NCI-H748 treated with DMSO at 0.1 percent for 48 hours (cell line): Measurements from ENCODE around the gene EPB41L3.

Experiments
- DNase-seq: peaks from one replicate; lab custom pipeline; 2025; lab: John Stamatoyannopoulos, UW

Gene EPB41L3

GRCh38 chr18:5451871-5452270 is 91.9 kb downstream of the EPB41L3 start:
- DNase-seq = no peak

DNA sequence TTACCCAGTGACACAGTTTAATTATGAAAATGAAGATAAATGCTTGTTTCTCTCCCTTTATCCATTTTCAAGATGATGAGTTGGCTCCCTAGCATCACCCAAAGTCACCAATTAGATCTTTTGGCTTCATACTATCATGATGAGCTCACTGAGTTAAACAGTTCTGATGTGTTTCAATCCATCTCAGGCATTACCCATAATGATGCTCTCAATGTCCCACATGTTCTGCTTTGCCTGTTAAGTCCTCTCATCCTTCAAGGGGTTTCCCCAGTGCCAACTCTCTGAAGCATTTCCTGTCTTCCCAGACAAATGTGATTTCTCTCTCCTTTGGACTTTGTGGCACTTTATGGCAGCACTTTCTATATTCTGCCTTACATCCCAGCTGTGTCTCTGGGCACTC is 92.6 kb downstream of the EPB41L3 start:
- DNase-seq = no peak

DNA sequence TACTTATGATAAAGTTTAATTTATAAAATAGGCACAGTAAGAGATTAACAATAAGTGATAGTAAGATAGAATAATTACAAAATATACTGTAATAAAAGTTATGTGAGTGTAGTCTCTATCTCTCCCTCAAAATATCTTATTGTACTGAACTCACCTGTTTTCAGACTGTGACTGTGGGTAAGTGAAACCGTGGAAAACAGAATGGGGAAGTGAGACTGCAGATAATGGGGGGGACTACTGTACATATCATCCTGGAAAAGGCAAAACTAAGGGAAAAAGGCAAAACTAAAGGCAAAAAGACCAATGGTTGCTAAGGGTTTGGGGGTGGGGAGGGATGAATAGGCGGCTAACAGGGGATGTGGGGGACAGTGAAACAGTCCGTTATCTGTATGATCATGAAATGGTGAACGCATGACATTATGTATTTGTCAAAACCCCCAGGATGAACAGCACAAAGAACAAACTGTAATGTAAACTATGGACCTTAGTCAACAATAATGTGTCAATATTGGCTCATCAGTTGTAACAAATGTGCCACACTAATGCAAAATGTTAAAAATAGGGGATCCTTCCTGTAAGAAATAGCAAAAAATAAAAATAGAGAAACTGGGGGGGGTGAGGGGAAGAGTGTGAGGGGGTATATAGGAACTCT is 93.8 kb downstream of the EPB41L3 start:
- no peak for DNase-seq

- DNase-seq = no peak
Observed at GRCh38 chr18:5447442-5447841, 96.4 kb downstream of the EPB41L3 start.

DNA sequence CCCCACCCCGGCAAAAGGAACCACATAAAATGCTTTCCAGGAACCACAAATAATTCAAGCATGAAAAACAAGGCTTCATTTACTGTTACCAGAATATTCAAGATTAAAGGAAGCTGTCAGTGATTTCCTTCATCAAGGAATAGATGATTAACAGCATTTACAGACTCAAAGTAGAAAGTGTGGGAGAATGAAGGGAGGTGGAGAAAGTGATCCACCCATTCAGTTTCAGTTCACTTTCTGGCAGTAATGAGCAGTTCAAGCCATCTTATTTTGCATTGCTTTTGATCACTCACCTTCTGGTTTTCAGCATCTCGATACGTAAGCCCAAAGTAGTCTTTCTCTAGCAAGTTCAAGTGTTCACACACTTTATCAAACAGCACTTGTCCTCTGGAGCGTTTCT is 99.0 kb downstream of the EPB41L3 start:
- no peak for DNase-seq

- DNase-seq = no peak
Observed at GRCh38 chr18:5444269-5444668, 99.5 kb downstream of the EPB41L3 start.

GRCh38 chr18:5439986-5440696 is 103.7 kb downstream of the EPB41L3 start:
- DNase-seq = no peak

GRCh38 chr18:5434425-5434824 is 109.4 kb downstream of the EPB41L3 start:
- no peak for DNase-seq

GRCh38 chr18:5431836-5432575 is 111.8 kb downstream of the EPB41L3 start:
- DNase-seq = no peak

- no peak for DNase-seq
Observed at GRCh38 chr18:5430131-5430530, 113.7 kb downstream of the EPB41L3 start.

DNA sequence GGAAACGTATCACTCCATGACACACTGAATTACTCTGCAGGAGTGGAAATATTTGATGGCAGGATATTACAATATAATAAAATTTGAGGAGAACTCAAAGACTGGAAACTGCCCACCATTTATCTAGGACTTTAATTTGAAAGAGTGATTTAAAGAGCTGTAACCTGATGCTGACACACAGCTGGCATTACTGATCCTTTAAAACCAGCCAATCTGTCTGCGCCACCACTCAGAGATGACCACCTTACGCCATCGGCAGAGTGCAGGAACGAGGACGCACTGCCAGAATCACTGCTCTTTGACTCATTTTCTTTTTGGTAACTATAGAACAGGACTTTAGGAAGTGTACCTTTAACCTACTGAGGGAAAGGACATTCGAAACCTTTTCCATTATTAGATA is 114.1 kb downstream of the EPB41L3 start:
- DNase-seq = no peak

DNA sequence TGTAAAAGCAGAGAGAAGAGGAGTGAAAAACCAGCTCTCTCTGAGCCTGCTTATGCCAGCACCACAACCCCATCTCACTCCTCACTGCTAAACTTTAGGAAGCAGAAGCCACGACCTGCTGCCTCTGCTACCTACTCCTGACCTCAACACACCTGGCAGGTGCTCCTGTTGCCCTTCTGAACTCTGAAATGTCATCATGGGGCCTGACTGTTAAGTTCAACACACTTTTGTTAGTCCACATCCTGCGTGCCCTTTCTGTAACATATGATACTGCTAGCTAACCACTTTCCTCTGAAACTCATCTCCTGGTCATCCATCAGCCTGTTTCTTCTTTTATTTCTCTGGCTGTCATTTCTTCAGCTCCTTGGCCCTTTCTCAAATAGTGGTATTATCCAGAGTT is 118.1 kb downstream of the EPB41L3 start:
- no peak for DNase-seq

DNA sequence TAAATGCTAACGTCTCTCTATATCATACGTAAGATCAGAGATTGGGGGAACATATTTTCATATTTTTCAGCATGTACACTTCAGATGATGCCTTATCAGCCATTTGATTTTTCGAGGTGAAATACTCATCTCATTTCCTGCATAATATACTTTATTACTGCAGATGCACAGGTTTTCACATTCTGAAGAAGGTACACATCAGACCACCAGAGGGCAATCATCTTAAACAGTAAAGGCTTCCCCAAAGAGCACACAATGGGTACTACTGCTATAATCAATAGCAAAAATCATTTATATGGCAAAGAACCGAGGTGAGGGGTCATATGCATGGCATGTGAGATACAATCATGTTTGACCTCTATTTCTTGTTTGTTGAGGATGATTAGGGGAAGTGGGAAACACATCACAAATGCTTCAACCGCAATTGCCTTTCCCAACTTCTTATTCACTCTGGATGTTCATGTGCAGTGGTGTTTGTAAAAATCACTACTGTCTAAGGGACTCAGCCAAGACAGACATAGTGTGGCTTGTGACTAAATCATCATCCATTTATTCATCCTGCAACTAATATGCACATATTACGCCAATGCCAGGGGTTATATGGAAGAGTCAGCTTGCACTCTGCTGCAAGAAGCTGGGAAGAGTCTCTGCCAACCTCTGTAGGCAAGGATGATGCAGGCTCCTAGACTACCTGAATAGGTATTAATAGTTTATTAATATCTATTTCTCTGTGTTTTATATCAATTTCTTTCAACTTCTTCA is 118.7 kb downstream of the EPB41L3 start:
- peak; percentile 27 for DNase-seq

GRCh38 chr18:5422626-5423025 is 121.2 kb downstream of the EPB41L3 start:
- DNase-seq = no peak

- no peak for DNase-seq
Observed at GRCh38 chr18:5421981-5422380, 121.8 kb downstream of the EPB41L3 start.

DNA sequence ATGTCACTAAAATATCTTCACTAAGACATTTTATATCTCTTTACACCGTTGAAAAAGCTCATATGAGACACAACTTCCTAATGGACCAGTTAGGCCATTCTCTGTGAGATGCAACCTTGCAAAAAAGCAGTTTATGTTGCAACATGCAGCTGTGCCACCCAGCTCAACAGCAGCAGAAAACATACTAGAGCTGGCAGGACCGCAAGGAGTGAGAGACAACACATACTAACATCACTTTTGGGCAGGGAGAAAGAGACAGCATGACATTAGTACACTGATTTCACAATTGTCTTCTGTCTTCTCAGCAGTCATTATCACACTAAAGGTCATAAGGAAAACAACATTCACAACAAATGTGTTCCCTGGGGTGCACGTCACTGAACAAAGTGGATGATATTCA is 122.9 kb downstream of the EPB41L3 start:
- DNase-seq = no peak

GRCh38 chr18:5419601-5420000 is 124.2 kb downstream of the EPB41L3 start:
- DNase-seq = no peak

- DNase-seq = no peak
Observed at GRCh38 chr18:5419030-5419429, 124.8 kb downstream of the EPB41L3 start.

DNA sequence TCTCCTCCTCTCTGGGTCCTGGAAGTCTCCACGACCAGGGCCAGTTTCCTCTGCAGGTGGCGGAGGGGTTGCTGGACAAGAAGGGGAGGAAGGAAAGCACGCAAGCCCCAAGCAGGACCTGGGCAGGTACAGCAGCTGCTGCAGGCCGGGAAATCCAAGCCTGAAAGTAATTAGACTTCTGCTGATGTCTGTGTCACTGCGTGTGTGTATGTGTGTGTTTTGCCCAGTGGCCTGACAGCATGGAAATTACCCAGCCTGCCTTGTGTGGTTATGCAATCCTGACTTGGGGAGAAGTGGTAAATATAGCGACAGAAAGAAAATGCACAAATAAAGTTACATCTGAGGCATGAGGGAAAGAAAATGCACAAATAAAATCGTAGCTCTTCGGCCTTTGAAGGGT is 126.5 kb downstream of the EPB41L3 start:
- DNase-seq = no peak

DNA sequence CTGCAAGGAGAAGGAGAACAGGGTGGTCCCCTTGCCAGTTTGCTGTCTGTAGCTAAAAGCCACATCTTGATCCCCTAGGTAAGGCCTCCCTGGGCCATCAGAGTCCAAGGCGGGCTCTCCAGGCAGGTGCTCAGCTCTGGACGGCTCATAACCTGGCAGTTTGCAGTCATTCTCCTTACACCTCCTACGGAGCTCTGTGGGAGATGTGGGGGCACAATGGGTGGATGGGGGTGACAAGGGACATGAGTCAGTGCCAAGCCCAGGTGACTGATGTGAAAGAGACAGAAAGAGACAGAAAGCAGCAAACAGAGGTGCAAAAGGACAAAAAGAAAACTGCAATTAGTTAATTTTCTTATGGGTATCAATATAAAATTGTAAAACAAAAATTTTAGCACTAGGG is 127.7 kb downstream of the EPB41L3 start:
- no peak for DNase-seq

DNA sequence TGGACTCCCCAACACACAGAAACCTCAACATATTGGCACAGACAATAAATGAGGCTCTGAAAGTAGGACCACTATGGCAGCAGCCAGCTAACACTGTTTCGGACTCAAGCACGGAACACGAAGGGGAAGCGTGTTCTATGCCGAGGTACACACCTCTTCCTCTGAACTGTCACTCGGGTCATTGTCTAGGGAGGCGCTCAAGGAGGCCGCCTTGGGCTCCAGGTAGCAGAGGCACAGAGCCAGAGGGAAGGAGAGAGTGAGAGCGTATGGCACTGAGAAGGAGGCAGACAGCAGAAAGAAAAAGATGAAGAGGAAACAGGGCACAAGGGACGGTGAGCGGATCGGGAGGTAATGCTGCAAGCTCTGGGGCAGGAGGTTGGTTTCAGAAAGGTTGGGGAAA is 128.1 kb downstream of the EPB41L3 start:
- no peak for DNase-seq

DNA sequence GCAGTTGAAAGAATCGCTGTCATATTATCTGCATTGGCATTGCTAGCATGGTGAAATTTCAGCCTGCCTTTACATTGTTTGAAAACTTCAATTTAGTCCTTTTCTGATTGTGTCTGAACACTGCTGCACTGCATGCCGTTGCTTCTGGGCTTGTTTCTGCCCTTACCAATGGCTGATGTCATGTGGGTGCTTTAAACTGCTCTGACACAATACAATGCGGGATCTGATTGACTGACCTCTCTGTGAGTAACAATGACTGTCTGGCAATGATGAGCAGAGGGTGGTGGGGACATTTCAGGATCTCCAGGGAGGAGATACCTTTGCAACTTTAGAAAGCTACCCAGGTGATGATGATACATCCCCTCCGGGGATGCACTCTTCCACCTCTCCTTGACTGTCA is 128.8 kb downstream of the EPB41L3 start:
- DNase-seq = no peak

- no peak for DNase-seq
Observed at GRCh38 chr18:5414546-5414945, 129.3 kb downstream of the EPB41L3 start.
